GM12878 (cell line): ENCODE results near the gene SOX18. TPM values are rescaled to one million over a fixed set of nuclear protein-coding genes. Genes with fewer than 3 reads are reported as not detected.

Source experiments
- DPF2 ChIP-seq: fragments of 450-650 bp; IDR thresholded peaks from 2 replicates; pipeline ENCODE4 v1.6.1; 2017; ENCODE audit warnings: mild to moderate bottlenecking
- GATAD2B ChIP-seq: fragments of 450-650 bp; conservative IDR thresholded peaks from 2 replicates; pipeline ENCODE4 v1.6.1; 2017; ENCODE audit warnings: low read depth, mild to moderate bottlenecking, moderate library complexity
- HDAC6 ChIP-seq: fragments of 200-600 bp; sonication (generic); IDR thresholded peaks from one replicate; pipeline ENCODE4 v1.8.0; 2017; ENCODE audit warnings: antibody characterized with exemption; ENCODE audit not compliant: unreplicated experiment
- LARP7 ChIP-seq: fragments of 450-650 bp; IDR thresholded peaks from 2 replicates; pipeline ENCODE4 v1.6.1; 2017; ENCODE audit warnings: mild to moderate bottlenecking
- MXI1 ChIP-seq: fragments of 150-350 bp; IDR thresholded peaks from 2 replicates; pipeline ENCODE4 v1.6.1; 2011; ENCODE audit warnings: low read depth, mild to moderate bottlenecking, inconsistent platforms, low read length, improper control_type of control experiment
- NR2C2 ChIP-seq: IDR thresholded peaks from 2 replicates; pipeline ENCODE4 v1.6.1; 2011; ENCODE audit warnings: borderline replicate concordance, low read depth; ENCODE audit not compliant: control insufficient read depth, insufficient read length
- SMARCA5 ChIP-seq: fragments of 450-650 bp; IDR thresholded peaks from 2 replicates; pipeline ENCODE4 v1.6.1; 2017; ENCODE audit warnings: mild to moderate bottlenecking
- ZNF24 ChIP-seq: fragments of 450-650 bp; IDR thresholded peaks from 2 replicates; pipeline ENCODE4 v1.6.1; 2017; ENCODE audit warnings: antibody characterized with exemption, mild to moderate bottlenecking
- polyA plus RNA-seq, 11 experiments: library from polyadenylated mRNA; depleted of rRNA in 4 of 11; unstranded in 6 of 11; stranded (reverse) in 5 of 11; fragments of >200 nt; fragmentation: Nextera tagmentation in 4 of 11; fragmentation: Illumina TruSeq in 1 of 11; extraction: Ambion mirVana in 4 of 11; extraction: Trizol in 1 of 11; gene quantifications; 1 replicate in 1 of 11; 2 replicates in 10 of 11; pipeline versions ENCODE4 v1.2.1 to v1.2.3, GENCODE V29; 2011 to 2016; ENCODE audit warnings: inconsistent platforms in 2 of 11, missing spikeins in 2 of 11, low read depth in 1 of 11
- total RNA-seq, 4 experiments: library from RNA; depleted of rRNA in 3 of 4; stranded (reverse); fragments of >200 nt in 3 of 4; fragmentation: Illumina TruSeq in 1 of 4; extraction: Trizol in 1 of 4; gene quantifications; 2 replicates each; pipeline versions ENCODE4 v1.2.1 to v1.2.3, GENCODE V29; 2013 to 2021
- TF ChIP-seq, protein P1 (sequence below): fragments of 450-650 bp; formaldehyde crosslinking; IDR thresholded peaks from 2 replicates; pipeline ENCODE4 v1.4.0; 2020; ENCODE audit warnings: mild to moderate bottlenecking, moderate library complexity
- TF ChIP-seq, protein P2 (sequence below): fragments of 450-650 bp; IDR thresholded peaks from 2 replicates; pipeline ENCODE4 v1.6.1; 2016; ENCODE audit warnings: mild to moderate bottlenecking
- TF ChIP-seq, protein P3 (sequence below): fragments of 150-350 bp; IDR thresholded peaks from 2 replicates; pipeline ENCODE4 v1.6.1; 2014; ENCODE audit warnings: mild to moderate bottlenecking, low read depth, low read length
- TF ChIP-seq, protein P4 (sequence below): fragments of 450-650 bp; IDR thresholded peaks from 2 replicates; pipeline ENCODE4 v1.6.1; 2016; ENCODE audit warnings: mild to moderate bottlenecking, moderate library complexity, borderline replicate concordance
- TF ChIP-seq, protein P5 (sequence below): fragments of 450-650 bp; IDR thresholded peaks from 2 replicates; pipeline ENCODE4 v1.6.1; 2016; ENCODE audit warnings: mild to moderate bottlenecking
- TF ChIP-seq, protein P6 (sequence below): fragments of 450-650 bp; IDR thresholded peaks from 2 replicates; pipeline ENCODE4 v1.6.1; 2018; ENCODE audit warnings: mild to moderate bottlenecking, low read depth, moderate library complexity; ENCODE audit not compliant: partially characterized antibody

The SOX18 gene
- total and polyA plus RNA-seq, 10 of the 15 experiments (the other 5 are each of a cell fraction or from before 2014, with no cell fraction given): 0.05 to 5.6 (median 0.28) TPM; not detected in 3

DNA sequence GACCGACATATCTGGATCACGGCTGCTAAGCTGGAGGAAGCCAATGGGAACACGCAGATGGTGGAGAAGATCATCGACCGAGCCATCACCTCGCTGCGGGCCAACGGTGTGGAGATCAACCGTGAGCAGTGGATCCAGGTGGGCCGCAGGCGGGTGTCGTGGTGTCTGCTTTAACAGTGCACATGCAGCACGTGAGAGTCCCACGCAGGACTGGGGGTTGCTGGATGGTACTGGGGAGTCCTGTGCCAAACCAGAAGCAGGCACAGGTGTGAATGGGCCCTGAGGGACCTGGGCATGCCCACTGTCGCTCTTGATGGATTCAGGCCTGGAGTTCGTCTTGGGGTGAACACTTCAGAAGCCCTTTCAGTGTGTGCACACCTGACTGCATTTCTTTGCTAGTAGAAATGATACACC, 38.1 kb downstream of the SOX18 start (continued):
- TF ChIP-seq, protein P1, sequence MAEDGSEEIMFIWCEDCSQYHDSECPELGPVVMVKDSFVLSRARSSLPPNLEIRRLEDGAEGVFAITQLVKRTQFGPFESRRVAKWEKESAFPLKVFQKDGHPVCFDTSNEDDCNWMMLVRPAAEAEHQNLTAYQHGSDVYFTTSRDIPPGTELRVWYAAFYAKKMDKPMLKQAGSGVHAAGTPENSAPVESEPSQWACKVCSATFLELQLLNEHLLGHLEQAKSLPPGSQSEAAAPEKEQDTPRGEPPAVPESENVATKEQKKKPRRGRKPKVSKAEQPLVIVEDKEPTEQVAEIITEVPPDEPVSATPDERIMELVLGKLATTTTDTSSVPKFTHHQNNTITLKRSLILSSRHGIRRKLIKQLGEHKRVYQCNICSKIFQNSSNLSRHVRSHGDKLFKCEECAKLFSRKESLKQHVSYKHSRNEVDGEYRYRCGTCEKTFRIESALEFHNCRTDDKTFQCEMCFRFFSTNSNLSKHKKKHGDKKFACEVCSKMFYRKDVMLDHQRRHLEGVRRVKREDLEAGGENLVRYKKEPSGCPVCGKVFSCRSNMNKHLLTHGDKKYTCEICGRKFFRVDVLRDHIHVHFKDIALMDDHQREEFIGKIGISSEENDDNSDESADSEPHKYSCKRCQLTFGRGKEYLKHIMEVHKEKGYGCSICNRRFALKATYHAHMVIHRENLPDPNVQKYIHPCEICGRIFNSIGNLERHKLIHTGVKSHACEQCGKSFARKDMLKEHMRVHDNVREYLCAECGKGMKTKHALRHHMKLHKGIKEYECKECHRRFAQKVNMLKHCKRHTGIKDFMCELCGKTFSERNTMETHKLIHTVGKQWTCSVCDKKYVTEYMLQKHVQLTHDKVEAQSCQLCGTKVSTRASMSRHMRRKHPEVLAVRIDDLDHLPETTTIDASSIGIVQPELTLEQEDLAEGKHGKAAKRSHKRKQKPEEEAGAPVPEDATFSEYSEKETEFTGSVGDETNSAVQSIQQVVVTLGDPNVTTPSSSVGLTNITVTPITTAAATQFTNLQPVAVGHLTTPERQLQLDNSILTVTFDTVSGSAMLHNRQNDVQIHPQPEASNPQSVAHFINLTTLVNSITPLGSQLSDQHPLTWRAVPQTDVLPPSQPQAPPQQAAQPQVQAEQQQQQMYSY (CRISPR knock-in tag): no peak
- TF ChIP-seq DPF2 (peak; percentile 56; the same call in 1 of the 2 replicates), HDAC6 (no peak), NR2C2 (no peak), ZNF24 (0 out of 2 replicates have a peak, but pooled peaks have one; percentile 11), MXI1 (no peak), GATAD2B (0 out of 2 replicates have a peak, but pooled peaks have one; percentile 23), LARP7 (peak; percentile 1; the same call in 1 of the 2 replicates), SMARCA5 (0 out of 2 replicates have a peak, but pooled peaks have one; percentile 57)
- TF ChIP-seq, protein P2, sequence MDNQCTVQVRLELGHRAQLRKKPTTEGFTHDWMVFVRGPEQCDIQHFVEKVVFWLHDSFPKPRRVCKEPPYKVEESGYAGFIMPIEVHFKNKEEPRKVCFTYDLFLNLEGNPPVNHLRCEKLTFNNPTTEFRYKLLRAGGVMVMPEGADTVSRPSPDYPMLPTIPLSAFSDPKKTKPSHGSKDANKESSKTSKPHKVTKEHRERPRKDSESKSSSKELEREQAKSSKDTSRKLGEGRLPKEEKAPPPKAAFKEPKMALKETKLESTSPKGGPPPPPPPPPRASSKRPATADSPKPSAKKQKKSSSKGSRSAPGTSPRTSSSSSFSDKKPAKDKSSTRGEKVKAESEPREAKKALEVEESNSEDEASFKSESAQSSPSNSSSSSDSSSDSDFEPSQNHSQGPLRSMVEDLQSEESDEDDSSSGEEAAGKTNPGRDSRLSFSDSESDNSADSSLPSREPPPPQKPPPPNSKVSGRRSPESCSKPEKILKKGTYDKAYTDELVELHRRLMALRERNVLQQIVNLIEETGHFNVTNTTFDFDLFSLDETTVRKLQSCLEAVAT: peak; percentile 94
- TF ChIP-seq, protein P3, sequence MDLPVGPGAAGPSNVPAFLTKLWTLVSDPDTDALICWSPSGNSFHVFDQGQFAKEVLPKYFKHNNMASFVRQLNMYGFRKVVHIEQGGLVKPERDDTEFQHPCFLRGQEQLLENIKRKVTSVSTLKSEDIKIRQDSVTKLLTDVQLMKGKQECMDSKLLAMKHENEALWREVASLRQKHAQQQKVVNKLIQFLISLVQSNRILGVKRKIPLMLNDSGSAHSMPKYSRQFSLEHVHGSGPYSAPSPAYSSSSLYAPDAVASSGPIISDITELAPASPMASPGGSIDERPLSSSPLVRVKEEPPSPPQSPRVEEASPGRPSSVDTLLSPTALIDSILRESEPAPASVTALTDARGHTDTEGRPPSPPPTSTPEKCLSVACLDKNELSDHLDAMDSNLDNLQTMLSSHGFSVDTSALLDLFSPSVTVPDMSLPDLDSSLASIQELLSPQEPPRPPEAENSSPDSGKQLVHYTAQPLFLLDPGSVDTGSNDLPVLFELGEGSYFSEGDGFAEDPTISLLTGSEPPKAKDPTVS: no peak
- TF ChIP-seq, protein P4, sequence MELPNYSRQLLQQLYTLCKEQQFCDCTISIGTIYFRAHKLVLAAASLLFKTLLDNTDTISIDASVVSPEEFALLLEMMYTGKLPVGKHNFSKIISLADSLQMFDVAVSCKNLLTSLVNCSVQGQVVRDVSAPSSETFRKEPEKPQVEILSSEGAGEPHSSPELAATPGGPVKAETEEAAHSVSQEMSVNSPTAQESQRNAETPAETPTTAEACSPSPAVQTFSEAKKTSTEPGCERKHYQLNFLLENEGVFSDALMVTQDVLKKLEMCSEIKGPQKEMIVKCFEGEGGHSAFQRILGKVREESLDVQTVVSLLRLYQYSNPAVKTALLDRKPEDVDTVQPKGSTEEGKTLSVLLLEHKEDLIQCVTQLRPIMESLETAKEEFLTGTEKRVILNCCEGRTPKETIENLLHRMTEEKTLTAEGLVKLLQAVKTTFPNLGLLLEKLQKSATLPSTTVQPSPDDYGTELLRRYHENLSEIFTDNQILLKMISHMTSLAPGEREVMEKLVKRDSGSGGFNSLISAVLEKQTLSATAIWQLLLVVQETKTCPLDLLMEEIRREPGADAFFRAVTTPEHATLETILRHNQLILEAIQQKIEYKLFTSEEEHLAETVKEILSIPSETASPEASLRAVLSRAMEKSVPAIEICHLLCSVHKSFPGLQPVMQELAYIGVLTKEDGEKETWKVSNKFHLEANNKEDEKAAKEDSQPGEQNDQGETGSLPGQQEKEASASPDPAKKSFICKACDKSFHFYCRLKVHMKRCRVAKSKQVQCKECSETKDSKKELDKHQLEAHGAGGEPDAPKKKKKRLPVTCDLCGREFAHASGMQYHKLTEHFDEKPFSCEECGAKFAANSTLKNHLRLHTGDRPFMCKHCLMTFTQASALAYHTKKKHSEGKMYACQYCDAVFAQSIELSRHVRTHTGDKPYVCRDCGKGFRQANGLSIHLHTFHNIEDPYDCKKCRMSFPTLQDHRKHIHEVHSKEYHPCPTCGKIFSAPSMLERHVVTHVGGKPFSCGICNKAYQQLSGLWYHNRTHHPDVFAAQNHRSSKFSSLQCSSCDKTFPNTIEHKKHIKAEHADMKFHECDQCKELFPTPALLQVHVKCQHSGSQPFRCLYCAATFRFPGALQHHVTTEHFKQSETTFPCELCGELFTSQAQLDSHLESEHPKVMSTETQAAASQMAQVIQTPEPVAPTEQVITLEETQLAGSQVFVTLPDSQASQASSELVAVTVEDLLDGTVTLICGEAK: 0 out of 2 replicates have a peak, but pooled peaks have one; percentile 45
- TF ChIP-seq, protein P5, sequence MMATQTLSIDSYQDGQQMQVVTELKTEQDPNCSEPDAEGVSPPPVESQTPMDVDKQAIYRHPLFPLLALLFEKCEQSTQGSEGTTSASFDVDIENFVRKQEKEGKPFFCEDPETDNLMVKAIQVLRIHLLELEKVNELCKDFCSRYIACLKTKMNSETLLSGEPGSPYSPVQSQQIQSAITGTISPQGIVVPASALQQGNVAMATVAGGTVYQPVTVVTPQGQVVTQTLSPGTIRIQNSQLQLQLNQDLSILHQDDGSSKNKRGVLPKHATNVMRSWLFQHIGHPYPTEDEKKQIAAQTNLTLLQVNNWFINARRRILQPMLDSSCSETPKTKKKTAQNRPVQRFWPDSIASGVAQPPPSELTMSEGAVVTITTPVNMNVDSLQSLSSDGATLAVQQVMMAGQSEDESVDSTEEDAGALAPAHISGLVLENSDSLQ: peak; percentile 53; the same call in 1 of the 2 replicates
- TF ChIP-seq, protein P6, sequence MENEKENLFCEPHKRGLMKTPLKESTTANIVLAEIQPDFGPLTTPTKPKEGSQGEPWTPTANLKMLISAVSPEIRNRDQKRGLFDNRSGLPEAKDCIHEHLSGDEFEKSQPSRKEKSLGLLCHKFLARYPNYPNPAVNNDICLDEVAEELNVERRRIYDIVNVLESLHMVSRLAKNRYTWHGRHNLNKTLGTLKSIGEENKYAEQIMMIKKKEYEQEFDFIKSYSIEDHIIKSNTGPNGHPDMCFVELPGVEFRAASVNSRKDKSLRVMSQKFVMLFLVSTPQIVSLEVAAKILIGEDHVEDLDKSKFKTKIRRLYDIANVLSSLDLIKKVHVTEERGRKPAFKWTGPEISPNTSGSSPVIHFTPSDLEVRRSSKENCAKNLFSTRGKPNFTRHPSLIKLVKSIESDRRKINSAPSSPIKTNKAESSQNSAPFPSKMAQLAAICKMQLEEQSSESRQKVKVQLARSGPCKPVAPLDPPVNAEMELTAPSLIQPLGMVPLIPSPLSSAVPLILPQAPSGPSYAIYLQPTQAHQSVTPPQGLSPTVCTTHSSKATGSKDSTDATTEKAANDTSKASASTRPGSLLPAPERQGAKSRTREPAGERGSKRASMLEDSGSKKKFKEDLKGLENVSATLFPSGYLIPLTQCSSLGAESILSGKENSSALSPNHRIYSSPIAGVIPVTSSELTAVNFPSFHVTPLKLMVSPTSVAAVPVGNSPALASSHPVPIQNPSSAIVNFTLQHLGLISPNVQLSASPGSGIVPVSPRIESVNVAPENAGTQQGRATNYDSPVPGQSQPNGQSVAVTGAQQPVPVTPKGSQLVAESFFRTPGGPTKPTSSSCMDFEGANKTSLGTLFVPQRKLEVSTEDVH: no peak
